HG02870 (cell line): Measurements from ENCODE around the gene UBE2M.

ENCODE experiments used
- ATAC-seq: cut with Tn5 transposase; IDR thresholded peaks from one replicate; pipeline ENCODE4 v1.9.1; 2021; ENCODE audit warnings: mild to moderate bottlenecking, moderate library complexity; ENCODE audit not compliant: unreplicated experiment

The UBE2M gene

DNA sequence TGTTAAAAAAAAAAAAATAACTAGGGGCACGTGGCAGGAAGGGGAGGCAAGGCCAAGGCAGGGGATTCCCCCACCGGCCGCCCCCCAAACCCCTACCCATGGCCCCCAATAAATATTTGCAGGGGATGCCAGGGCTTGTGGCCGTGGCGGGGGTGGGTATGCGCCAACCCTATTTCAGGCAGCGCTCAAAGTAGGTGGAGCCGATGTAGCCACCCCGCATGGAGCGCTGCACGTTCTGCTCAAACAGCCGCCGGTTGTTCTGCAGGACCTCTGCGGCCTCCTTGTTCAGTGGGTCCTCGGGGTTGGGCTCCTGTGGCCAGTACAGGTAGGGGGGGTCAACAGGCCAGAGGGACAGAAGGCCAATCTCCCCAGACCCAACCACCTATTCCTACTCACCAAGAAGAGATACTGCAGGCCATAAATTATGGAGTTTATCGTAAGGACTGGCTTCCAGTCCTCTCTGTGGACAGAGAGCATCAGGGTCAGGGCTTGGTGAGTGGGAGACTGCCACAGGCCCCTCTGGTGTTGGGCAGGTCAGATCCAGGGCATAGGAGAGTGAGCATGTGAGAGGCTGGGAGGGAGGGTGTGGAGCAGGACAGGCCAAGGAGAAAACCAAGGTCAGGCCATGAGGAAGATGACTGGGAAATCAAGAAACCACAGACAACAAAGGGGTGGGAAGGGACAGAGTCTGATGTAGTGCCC is 2.3 kb downstream of the UBE2M start:
- no peak for ATAC-seq

DNA sequence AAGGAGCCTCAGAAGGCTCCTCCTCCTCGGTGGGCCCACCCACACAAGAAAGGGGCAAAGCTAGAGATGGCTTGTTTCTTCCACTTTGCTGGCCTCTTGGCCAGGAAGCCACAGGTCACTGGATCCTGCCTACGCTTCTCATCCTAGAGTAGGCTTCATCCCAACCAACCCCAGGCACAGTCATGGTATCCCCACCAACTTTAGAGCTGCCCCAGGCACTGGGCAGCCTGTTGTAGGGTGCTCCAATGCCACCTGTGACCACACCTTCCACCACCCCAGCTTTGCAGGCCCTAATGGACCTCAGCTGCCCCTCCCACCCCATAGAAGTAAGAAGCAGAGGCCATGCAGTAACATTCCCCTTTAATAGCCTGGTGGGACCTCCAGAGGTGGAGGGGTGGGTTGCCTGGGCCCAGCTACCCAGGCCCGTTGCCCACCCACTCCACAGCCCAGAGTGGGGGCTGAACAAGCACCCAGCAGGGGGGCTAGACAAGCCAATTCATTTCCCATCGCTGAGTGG is 3.0 kb downstream of the UBE2M start:
- no peak for ATAC-seq

GRCh38 chr19:58554494-58555368 is 3.7 kb downstream of the UBE2M start, which contains the start of gene CHMP2A:
CHMP2A (minus strand) TSS chr19:58555105; CDS start chr19:58554212, 893 bp downstream.
- ATAC-seq, result no peak

- no peak for ATAC-seq
These were observed 4.5 kb downstream of the UBE2M start for GRCh38 chr19:58553799-58554493.

GRCh38 chr19:58552655-58553054 is 5.8 kb downstream of the UBE2M start:
- no peak for ATAC-seq

DNA sequence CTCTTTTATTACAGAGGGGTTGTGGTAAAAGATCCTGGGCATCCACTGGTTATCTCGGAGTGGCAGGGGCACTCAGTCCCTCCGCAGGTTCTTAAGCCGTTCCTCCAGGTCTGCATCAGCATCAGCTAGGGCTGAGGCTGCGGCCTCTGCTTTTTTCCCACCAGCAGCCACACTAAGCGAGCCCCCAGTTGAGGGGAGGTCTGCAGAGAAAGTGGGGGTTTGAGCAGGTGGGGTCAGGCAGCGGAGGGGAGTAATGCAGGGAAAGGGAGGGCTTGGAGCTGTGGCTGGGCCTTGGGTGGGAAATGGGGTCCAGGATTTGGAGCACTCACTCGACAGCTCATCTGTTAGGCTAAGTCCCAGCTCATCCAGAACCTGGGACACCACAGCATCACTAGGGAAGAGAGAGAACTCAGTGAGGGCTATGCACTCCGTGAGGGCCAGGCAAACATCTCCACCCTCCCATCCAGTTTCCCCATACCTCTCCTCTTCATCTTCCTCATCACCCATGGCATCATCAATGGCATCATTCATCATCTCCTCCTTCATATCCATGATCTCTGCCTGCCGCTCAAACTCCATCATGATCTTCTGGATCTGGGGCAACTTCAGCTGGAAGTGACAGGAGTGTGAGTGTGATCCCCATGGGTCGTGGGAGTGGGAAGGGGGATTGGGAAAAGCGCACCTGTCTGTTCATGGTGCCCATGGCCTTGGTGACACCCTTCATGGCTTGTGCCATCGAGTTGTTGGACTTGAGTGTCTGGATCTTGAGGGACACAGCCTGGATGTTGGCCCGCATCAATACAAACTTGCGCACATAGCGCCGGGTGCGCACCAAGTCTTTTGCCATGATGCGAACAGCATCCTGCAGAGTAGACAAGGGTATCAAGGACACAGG is 6.6 kb downstream of the UBE2M start:
- no peak for ATAC-seq

- no peak for ATAC-seq
These were observed 7.3 kb downstream of the UBE2M start for GRCh38 chr19:58551123-58551497.

GRCh38 chr19:58550362-58551122 is 7.9 kb downstream of the UBE2M start:
- ATAC-seq, result no peak

DNA sequence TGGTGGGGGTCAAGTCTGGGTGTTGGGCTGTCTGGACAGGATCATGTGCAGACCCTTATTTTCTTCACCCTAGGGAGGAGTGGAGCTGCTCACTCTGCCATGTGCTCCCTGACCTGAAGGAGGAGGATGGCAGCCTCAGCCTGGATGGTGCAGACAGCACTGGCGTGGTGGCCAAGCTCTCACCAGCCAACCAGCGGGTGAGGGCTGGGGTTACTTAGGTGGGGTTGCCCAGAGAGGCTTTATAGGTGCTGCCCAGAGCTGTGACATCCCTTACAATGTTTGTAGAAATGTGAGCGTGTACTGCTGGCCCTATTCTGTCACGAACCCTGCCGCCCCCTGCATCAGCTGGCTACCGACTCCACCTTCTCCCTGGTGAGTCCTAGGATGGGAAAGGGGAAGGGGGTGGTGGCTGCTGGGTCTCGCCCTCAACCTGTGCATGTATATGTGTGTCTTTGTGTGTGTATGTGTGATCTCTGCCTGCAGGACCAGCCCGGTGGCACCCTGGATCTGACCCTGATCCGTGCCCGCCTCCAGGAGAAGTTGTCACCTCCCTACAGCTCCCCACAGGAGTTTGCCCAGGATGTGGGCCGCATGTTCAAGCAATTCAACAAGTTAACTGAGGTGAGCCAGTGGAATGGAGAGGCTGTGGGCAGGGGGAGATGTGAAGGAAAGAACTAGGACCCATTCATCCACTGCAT is 8.6 kb downstream of the UBE2M start:
- ATAC-seq, result no peak

GRCh38 chr19:58548859-58549663 is 9.3 kb downstream of the UBE2M start:
- ATAC-seq, result no peak

DNA sequence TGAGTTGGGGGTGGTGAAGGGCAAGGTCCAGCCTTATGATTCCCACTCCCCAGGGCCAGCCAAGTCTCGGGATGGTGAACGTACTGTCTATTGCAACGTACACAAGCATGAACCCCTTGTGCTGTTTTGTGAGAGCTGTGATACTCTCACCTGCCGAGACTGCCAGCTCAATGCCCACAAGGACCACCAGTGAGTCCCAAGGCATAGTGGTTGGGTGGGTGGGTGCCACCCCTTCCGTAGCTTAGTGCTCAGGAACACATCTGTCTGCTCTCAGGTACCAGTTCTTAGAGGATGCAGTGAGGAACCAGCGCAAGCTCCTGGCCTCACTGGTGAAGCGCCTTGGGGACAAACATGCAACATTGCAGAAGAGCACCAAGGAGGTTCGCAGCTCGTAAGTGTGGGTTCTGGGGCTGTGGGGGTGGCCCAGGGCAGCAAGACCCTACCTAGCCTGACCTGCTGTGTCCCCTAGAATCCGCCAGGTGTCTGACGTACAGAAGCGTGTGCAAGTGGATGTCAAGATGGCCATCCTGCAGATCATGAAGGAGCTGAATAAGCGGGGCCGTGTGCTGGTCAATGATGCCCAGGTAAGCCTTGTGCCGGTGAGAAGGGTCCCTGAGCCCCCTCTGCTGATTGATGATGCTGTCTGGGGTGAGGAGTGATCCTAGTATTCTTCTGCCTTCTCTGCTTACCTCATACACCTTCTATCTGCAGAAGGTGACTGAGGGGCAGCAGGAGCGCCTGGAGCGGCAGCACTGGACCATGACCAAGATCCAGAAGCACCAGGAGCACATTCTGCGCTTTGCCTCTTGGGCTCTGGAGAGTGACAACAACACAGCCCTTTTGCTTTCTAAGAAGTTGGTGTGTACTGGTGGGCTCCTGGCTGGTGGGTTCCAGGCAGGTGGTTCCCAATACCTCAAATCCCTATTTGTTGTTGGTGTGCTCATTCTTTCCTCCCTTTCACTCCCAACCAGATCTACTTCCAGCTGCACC is 10.8 kb downstream of the UBE2M start:
- no peak for ATAC-seq

GRCh38 chr19:58546019-58546530 is 12.3 kb downstream of the UBE2M start:
- ATAC-seq, result no peak

GRCh38 chr19:58545286-58546018 is 13.0 kb downstream of the UBE2M start:
- ATAC-seq, result no peak

DNA sequence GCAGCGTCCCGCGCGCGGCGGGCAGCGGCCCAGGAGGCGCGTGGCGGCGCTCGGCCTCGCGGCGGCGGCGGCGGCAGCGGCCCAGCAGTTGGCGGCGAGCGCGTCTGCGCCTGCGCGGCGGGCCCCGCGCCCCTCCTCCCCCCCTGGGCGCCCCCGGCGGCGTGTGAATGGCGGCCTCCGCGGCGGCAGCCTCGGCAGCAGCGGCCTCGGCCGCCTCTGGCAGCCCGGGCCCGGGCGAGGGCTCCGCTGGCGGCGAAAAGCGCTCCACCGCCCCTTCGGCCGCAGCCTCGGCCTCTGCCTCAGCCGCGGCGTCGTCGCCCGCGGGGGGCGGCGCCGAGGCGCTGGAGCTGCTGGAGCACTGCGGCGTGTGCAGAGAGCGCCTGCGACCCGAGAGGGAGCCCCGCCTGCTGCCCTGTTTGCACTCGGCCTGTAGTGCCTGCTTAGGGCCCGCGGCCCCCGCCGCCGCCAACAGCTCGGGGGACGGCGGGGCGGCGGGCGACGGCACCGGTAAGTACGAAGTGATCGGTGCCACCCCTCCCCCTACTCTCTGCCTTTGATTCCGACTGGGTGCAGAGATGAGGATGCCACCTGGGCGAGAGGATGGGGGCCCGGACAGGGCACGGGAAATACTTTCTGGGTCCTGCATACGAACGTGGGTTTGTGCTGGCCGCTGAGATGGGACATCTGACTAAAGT is 13.7 kb downstream of the UBE2M start:
- peak; percentile 35 for ATAC-seq

DNA sequence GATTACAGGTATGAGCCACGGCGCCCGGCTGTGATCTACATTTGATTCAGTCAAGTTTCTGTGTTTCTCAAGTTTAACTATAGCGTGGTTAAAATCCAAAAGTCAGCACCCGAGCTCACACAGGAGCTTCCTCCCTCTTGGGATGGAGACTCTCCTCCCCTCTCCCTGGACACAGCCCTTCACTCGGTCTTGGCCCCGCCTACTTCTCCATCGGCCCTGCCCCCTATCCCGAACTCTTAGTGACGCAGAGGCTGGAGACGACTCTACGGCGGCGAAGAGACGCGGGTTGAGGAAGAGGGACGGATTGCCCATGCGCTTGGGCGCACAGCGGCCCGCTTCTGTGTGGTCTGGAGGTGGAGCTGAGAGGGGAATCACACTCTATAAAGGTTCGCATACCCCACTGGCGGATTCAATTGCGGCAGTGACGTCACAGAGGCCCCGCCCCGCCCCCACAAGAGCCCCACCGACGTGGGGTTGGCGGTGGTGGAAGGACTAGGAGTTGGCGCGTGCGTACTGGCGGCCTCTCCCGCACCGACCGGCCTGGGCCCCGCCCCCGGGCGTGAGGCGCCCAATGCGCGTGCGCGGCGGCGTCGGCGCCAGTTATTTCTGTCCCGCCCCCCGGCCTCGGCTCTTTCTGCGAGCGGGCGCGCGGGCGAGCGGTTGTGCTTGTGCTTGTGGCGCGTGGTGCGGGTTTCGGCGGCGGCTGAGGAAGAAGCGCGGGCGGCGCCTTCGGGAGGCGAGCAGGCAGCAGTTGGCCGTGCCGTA is 14.4 kb downstream of the UBE2M start, which contains the start of gene TRIM28:
TRIM28 (plus strand) TSS at position 239 of the 765 bp plus-strand sequence. CDS start 694 bp downstream, outside the sequence.
- ATAC-seq, result peak; percentile 77
